COR-L47 (cell line): ENCODE measurements around the gene CRP.
"Not testable (repeated sequence)": the region's sequence is repeated elsewhere in the genome, so short reads cannot be mapped to it uniquely, and the experiment has no call there.

Experiments
- DNase-seq: peaks from one replicate; lab custom pipeline; 2025; lab: John Stamatoyannopoulos, UW

Gene CRP

DNA sequence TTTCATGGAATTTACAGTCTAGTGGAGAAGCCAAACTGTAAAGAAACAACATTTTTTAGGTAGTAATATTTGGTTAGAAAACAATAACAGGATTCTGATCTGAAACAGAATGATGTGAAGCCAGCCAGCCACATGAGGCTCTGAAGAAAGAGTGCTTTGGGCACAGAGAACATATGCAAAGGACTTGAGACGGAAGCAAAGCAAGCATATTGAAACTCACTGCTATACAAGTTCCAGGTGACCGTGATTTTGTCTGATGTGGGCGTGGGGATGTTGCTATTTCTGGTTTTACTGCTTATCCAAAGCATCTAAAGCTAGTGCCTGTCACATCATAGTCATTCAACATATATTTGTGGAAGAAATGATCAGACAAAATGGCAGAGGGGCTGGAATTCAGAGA lies 14.7 kb downstream of the CRP start:
- DNase-seq, result no peak

DNA sequence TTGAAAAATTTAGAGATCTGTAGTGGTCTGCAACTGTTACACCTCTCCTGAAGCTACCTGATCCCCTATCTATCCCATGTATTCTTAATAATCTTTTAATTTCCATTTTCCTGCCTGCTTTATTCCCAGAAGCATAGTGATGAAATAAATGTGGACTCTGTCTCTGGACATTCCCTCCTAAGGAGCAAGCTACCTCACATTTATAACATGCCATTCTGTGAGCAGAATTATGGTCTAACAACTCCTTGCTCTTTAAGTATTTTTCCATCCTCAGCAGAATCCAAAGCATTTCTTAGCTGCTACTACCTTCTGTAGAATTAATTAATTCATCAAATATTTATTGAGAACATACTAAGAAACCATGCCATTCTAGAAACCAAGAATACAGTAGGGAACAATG lies 15.1 kb downstream of the CRP start:
- no peak for DNase-seq

DNA sequence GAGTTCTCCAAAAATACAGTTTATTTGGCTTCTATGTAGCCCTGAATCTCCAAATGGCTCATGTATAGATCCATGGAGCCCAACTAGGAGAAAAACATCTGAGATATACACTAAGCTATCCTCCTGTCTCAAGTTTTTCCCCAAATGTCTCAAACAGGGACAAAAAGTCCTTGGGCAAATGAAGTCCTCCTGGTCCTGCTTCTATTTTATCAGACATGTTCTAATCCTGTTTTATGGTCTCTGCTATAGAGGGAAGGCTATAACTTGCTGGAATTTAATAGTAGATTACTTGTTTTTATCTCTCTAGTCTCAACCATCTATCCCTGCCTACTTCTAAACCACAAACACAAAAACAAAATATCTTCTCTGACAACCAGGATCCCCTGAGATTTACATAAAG lies 26.9 kb downstream of the CRP start:
- DNase-seq, result no peak

DNA sequence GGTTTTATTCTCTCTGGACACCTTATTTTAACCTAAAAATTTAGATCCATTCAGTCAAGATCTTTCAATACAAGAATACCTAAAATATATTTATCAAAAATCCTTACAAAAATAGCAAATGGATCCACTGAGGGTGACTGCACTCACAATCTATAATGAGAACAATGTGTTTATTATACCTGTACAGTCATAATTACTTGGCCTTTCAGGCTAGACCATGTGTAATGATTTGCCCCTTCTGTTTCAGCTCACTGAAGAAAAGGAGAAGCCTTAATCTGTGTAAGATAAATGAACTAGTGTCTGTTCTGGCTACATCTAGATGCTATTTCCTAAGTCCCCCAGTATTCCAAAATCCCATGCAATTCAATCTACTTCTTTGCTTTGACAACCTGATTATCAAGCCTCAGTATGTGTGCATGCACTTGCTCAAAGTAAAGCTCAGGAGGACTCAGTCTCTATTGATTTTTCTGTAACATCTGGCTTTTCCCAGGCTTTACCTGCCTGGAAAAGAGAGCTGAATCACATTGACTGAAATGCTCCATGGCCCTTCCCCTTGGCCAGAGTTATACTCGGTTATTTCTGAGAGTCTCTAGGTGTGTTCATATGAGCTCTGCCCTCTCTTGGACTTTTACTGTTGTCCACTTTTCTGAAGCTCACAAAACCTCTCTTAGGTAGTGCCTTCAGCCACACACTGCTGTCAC lies 27.6 kb downstream of the CRP start:
- DNase-seq, result no peak

DNA sequence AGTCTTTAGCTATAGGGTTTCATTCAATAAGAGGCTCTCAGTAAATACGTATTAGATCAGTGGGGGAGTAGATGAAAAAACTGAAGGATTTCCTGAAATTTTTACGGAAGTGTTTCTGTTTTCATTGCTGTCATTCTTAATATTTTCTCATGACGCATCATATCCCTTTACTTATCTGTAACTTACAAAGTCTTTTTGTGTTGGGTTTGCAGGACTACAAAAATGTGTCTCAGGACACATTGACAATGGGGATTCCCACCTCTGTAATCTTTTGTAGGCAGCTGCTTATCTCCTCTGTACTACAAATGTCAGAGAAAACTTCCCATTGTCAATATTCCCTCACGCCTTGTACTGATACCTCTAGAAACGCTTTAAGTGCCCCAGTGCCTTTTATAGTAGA lies 35.5 kb downstream of the CRP start:
- DNase-seq, result no peak

DNA sequence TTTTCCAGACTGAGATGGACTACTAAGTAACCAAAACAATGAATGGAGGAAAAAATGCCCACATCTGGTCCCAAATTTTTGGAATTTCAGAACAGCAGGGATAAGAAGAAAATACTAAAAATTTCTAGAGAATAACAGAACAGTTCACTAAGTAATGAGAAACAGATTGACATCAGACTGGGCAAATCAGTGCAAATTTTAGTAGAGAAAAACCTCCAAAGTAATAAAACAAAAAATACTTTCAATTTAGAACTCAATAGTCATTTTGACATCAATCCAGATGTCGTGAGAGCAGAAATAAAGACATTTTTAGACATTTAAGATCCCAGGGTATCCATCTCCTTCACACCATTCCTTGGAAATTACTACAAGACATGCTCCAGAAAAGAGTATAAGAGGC lies 39.3 kb downstream of the CRP start:
- DNase-seq, result no peak

DNA sequence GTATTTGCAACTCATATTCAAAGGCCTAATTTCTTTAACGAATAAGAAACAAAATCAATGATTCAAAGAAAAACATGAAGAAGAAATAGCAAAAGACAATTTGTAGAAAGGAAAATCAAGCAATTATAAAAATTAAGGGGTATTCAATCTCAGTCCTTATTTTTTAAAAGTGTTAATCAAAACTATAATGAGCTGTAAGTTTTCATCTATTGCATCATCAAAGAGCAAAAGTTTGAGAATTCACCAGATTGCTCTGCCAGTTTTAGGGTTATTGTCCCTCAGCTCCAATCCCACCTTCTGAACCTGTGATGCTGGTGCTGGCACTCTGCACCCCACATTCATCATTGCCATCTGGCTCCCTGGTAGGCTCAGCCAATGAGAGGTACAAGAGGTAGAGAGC lies 42.0 kb downstream of the CRP start:
- DNase-seq, result not testable (repeated sequence)

DNA sequence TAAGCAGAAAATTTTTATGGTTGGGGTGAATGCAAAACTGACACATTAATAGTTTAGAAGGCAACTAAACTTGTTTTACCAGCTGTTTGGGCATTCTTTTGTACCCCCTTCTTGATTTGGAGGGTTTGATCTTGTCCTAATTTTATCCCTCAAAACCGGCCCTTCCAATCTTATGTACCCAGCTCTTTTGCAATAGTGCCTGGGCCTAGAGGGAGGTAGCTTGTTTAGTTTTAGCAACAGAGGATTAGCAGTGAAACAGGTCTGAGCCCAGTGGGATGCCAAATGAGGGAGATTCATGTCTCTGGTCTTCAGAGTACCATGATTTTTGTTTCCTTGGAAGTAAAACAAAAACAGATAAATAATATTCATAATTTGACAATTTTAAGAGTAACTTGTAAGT lies 45.1 kb downstream of the CRP start:
- DNase-seq, result no peak

DNA sequence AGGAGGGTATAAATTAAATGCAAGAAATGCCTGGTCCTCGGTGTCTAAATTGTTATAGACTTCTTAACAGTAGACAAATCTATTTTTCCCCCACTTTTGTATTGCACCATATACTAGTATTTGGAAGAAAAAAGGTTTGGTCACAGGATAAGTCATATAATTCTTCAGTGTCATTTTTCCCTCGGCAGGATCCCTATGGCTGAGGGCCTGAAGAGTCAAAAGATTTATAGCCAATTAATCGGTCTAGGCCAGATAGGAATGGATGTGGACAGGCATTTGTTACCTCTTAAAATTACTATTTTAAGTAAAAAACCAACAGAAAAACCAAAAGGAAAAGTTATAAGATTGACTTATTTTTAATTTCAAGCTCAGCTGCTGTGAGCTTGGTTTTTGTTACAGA lies 45.6 kb downstream of the CRP start:
- no peak for DNase-seq

DNA sequence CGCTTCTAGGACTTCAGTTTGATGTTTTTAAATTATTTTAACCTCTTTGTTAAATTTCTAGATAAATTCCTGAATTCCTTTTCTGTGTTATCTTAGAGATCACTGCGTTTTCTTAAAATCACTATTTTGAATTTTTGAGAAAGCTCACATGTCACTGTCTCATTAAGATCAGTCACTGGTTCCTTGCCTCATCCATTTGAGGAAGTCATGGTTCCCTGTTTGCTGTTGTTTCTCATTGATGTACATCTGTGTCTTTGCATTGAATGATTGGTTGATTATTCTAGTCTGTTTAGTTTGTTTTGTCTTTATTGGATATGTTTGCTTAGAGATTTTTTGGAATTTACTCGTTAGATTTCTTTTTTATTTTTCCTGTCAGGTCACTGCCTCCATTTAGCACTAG lies 50.1 kb downstream of the CRP start:
- DNase-seq, result no peak

DNA sequence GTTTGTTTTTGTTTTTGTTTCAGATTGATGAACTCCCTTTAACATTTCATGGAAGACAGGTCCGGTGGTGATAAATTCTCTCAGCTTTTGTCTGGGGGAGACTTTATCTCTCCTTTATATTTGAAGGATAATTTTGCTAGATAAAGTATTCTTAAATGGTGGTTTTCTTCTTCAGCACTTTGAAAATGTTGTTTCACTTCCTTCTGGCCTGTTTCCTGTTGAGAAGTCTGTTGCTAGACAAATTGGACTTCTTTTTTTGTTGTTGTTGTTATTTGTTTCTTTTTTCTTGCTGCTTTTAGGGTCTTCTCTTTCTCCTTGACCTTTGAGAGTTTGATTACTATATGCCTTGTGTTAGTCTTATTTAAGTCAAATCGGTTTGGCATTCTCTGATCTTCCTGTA lies 50.8 kb downstream of the CRP start:
- DNase-seq, result no peak
